Colonic mucosa (tissue), 4 donors: Measurements from ENCODE around the gene ARL15. TPM values are rescaled to one million over a fixed set of nuclear protein-coding genes. Genes with fewer than 3 reads are reported as not detected.

ENCODE experiments used
- DNase-seq: peaks from one replicate; pipeline ENCODE4 v3.0.0-alpha.2; 2020
- H3K27ac ChIP-seq: fragments of 200-600 bp; one replicate; pipeline ENCODE4 v1.8.0; 2021
- H3K27me3 ChIP-seq: fragments of 200-600 bp; one replicate; pipeline ENCODE4 v1.8.0; 2021
- H3K36me3 ChIP-seq: fragments of 200-600 bp; one replicate; pipeline ENCODE4 v1.8.0; 2021
- H3K4me1 ChIP-seq: fragments of 200-600 bp; one replicate; pipeline ENCODE4 v1.8.0; 2021; ENCODE audit warnings: mild to moderate bottlenecking
- H3K4me3 ChIP-seq: fragments of 200-600 bp; one replicate; pipeline ENCODE4 v1.8.0; 2021
- H3K9ac ChIP-seq, 2 donors: one replicate each; pipeline ENCODE4 v1.7.0; 2013; ENCODE audit warnings: control low read depth in 2 of 2, low read depth in 2 of 2, low read length in 2 of 2
- H3K9me3 ChIP-seq: fragments of 200-600 bp; one replicate; pipeline ENCODE4 v1.8.0; 2021
- CTCF ChIP-seq: fragments of 200-600 bp; IDR thresholded peaks from one replicate; pipeline ENCODE4 v1.8.0; 2022; ENCODE audit warnings: antibody characterized with exemption, mild to moderate bottlenecking
- intact Hi-C: fragments of 100-400 bp; cut with DNase I; formaldehyde crosslinking; loops from one replicate; pipeline ENCODE4 v1.14.1; 2022
- total RNA-seq, 2 donors: library from RNA; stranded (reverse); fragmentation: NEBNext Ultra II Directional in 1 of 2; extraction: Animal tissue kit (Norgen Biotek cat#: 25700) in 1 of 2; gene quantifications; one replicate each; pipeline ENCODE4 v1.2.1, GENCODE V29; 2021
- donor health status: healthy.
- donor health status: DM: no; HTN: no; CAD: no.
- donor health status: DM: no; HTN: no; CAD: no.

Gene ARL15
- total RNA-seq, 2 donors from 2014 or later = 18.4 to 35.1 TPM

GRCh38 chr5:54305737-54306136, 4.6 kb downstream of the ARL15 start:
- Histone ChIP-seq H3K4me3 (no peak overlapping the region), H3K27ac (no peak overlapping the region), H3K4me1 (no peaks in the 10 kb centered on the region), H3K9ac (no peak overlapping the region), H3K27me3 (no peaks in the 10 kb centered on the region), H3K36me3 (no peaks in the 10 kb centered on the region), H3K9me3 (no peaks in the 10 kb centered on the region)
- intact Hi-C loops = no loop called here
- no peak for DNase-seq
- no peak for TF ChIP-seq CTCF

GRCh38 chr5:54304040-54304439, 6.3 kb downstream of the ARL15 start:
- no peak overlapping the region for H3K9ac ChIP-seq
- H3K36me3 ChIP-seq = no peaks in the 10 kb centered on the region
- no peak overlapping the region for H3K27ac ChIP-seq
- intact Hi-C loops = no loop called here
- no peaks in the 10 kb centered on the region for H3K9me3 ChIP-seq
- TF ChIP-seq CTCF = no peak
- DNase-seq = no peak
- H3K27me3 ChIP-seq = no peaks in the 10 kb centered on the region
- H3K4me1 ChIP-seq = no peaks in the 10 kb centered on the region
- H3K4me3 ChIP-seq = no peak overlapping the region

- Histone ChIP-seq H3K36me3 (no peaks in the 10 kb centered on the region), H3K4me1 (no peaks in the 10 kb centered on the region), H3K9me3 (no peaks in the 10 kb centered on the region), H3K9ac (no peak overlapping the region), H3K27ac (no peak overlapping the region), H3K4me3 (no peak overlapping the region), H3K27me3 (no peaks in the 10 kb centered on the region)
- intact Hi-C loops = no loop called here
- no peak for DNase-seq
- no peak for TF ChIP-seq CTCF
Observed at GRCh38 chr5:54302267-54302687, 8.1 kb downstream of the ARL15 start.

- no peak overlapping the region for H3K9ac ChIP-seq
- intact Hi-C loops = no loop called here
- no peaks in the 10 kb centered on the region for H3K4me1 ChIP-seq
- no peak overlapping the region for H3K27ac ChIP-seq
- H3K4me3 ChIP-seq = no peak overlapping the region
- no peaks in the 10 kb centered on the region for H3K36me3 ChIP-seq
- no peak for TF ChIP-seq CTCF
- H3K27me3 ChIP-seq = no peaks in the 10 kb centered on the region
- DNase-seq = no peak
- no peaks in the 10 kb centered on the region for H3K9me3 ChIP-seq
Observed at GRCh38 chr5:54301849-54302248, 8.5 kb downstream of the ARL15 start.

- Histone ChIP-seq H3K27ac (no peak overlapping the region), H3K36me3 (no peaks in the 10 kb centered on the region), H3K9ac (no peak overlapping the region), H3K27me3 (no peaks in the 10 kb centered on the region), H3K4me3 (no peak overlapping the region), H3K4me1 (peaks cover 6% of the 10 kb centered on the region), H3K9me3 (no peaks in the 10 kb centered on the region)
- no peak for DNase-seq
- intact Hi-C loops = no loop called here
- no peak for TF ChIP-seq CTCF
Observed at GRCh38 chr5:54301220-54301619, 9.2 kb downstream of the ARL15 start.

GRCh38 chr5:54298947-54299346, 11.4 kb downstream of the ARL15 start:
- Histone ChIP-seq H3K27me3 (no peaks in the 10 kb centered on the region), H3K27ac (no peak overlapping the region), H3K9ac (no peak overlapping the region), H3K36me3 (no peaks in the 10 kb centered on the region), H3K9me3 (no peaks in the 10 kb centered on the region), H3K4me3 (no peak overlapping the region), H3K4me1 (peaks cover 13% of the 10 kb centered on the region)
- intact Hi-C loops = no loop called here
- DNase-seq = no peak
- TF ChIP-seq CTCF = no peak
